Measurements from ENCODE around the gene MORC1.
"Not testable (repeated sequence)": the region's sequence is repeated elsewhere in the genome, so short reads cannot be mapped to it uniquely, and the experiment has no call there.

MORC1 gene

DNA sequence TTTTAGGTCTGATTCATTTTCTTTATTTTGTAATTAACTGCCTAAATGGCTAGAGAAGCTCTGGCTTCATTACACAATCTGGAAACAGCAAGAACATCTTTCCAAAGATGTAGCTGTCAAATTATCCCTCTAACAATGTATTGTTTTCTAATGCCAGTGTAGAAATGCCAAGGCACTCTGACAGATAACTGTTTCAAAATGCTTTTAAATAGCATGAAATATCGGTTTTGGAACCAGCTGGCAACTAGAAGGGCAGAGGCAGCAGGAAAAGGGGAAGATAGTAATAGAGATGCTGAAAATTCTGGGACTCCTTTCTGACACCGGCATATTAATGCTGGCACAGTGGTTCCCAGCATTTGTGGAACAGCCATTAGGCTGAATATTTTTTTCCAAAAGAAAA lies 26.1 kb downstream of the MORC1 start:
- TF ChIP-seq, protein P1, sequence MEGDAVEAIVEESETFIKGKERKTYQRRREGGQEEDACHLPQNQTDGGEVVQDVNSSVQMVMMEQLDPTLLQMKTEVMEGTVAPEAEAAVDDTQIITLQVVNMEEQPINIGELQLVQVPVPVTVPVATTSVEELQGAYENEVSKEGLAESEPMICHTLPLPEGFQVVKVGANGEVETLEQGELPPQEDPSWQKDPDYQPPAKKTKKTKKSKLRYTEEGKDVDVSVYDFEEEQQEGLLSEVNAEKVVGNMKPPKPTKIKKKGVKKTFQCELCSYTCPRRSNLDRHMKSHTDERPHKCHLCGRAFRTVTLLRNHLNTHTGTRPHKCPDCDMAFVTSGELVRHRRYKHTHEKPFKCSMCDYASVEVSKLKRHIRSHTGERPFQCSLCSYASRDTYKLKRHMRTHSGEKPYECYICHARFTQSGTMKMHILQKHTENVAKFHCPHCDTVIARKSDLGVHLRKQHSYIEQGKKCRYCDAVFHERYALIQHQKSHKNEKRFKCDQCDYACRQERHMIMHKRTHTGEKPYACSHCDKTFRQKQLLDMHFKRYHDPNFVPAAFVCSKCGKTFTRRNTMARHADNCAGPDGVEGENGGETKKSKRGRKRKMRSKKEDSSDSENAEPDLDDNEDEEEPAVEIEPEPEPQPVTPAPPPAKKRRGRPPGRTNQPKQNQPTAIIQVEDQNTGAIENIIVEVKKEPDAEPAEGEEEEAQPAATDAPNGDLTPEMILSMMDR (IDR thresholded peaks at IDR 0.05; ENCODE audit: control insufficient read depth, insufficient read depth, low read depth, low read length, missing control alignments), result no peak
- H3K4me3 ChIP-seq (ENCODE audit: control insufficient read depth, low read depth, low read length), result no peak overlapping the region
- no peak for DNase-seq (ENCODE audit: low read depth)

DNA sequence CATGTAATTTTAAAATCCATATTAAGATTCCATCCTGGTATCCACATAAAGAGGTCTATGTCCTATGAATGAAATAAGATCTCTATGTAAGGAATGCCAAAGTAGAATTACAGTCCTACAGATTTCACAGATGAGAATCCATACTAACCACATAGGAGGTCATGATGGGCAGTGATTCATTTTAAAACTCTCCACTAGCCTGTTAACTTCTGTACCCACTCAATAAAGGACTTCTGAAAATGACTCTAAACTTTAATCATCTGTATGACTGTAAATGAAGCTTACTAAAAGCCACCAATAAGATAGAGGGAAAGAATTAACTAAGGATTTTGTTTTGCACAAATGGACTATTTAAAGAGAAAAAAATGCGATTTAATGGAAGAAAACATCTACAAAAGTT lies 28.7 kb downstream of the MORC1 start:
- no peak overlapping the region for H3K4me3 ChIP-seq (ENCODE audit: control insufficient read depth, low read depth, low read length)
- DNase-seq (ENCODE audit: low read depth), result no peak
- TF ChIP-seq, protein P1 (IDR thresholded peaks at IDR 0.05; ENCODE audit: control insufficient read depth, insufficient read depth, low read depth, low read length, missing control alignments), result no peak

- TF ChIP-seq, protein P1 (IDR thresholded peaks at IDR 0.05; ENCODE audit: control insufficient read depth, insufficient read depth, low read depth, low read length, missing control alignments), result peak; percentile 74
- DNase-seq (ENCODE audit: low read depth), result no peak
- no peak overlapping the region for H3K4me3 ChIP-seq (ENCODE audit: control insufficient read depth, low read depth, low read length)
Observed at GRCh38 chr3:109081746-109082510, 36.0 kb downstream of the MORC1 start.

DNA sequence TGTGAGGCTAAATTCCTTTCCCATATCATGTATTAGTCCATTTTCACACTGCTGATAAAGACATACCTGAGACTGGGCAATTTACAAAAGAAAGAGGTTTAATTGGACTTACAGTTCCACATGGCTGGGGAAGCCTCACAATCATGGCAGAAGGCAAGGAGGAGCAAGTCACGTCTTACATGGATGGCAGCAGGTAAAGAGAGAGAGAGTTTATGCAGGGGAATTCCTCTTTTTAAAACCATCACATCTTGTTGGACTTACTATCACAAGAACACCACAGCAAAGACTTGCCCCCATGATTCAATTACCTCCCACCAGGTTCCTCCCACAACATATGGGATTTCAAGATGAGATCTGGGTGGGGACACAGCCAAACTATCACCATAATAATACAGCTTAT lies 37.8 kb downstream of the MORC1 start:
- not testable (repeated sequence) for H3K4me3 ChIP-seq (ENCODE audit: control insufficient read depth, low read depth, low read length); DNase-seq (ENCODE audit: low read depth)

DNA sequence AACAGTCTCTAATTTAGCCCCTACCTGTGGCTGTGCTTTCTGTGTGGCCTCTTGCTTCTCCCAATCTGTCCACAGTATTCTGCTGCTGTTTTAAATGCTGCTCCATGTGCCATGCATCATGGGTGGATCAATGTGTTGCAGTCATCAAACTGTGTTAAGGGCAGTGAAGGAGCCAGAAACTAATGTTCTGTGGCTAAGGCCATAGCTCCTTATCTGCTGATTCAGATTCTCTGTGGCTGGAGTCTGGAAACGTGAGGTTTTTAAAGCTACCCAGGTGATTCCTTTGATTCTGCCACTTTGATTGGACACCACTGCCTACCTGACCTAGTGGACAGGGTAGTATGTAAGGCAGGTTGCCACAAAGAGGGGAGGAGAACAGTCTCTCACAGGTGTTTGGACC lies 44.8 kb downstream of the MORC1 start:
- TF ChIP-seq, protein P1 (IDR thresholded peaks at IDR 0.05; ENCODE audit: control insufficient read depth, insufficient read depth, low read depth, low read length, missing control alignments), result no peak
- DNase-seq (ENCODE audit: low read depth), result no peak
- no peak overlapping the region for H3K4me3 ChIP-seq (ENCODE audit: control insufficient read depth, low read depth, low read length)

DNA sequence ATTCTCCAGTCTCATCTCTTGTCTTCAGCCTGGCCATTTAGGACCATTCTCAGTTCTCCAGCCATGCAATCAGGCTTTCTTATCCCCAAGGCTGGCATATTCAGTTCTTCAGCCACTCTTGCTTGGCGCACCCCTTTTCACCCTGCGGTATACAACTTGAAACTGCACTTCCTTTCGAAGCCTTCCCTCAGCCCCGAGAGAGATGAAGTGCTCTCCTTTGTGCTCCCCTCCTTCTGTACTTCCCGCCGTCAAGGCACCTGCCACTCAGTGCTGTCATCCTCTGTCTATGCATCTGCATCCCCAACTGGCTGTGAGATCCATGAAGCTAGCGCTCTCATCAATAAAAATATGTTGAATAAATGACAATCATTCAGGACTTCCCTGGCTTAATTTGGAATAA lies 45.7 kb downstream of the MORC1 start:
- no peak overlapping the region for H3K4me3 ChIP-seq (ENCODE audit: control insufficient read depth, low read depth, low read length)
- TF ChIP-seq, protein P1 (IDR thresholded peaks at IDR 0.05; ENCODE audit: control insufficient read depth, insufficient read depth, low read depth, low read length, missing control alignments), result no peak
- no peak for DNase-seq (ENCODE audit: low read depth)

DNA sequence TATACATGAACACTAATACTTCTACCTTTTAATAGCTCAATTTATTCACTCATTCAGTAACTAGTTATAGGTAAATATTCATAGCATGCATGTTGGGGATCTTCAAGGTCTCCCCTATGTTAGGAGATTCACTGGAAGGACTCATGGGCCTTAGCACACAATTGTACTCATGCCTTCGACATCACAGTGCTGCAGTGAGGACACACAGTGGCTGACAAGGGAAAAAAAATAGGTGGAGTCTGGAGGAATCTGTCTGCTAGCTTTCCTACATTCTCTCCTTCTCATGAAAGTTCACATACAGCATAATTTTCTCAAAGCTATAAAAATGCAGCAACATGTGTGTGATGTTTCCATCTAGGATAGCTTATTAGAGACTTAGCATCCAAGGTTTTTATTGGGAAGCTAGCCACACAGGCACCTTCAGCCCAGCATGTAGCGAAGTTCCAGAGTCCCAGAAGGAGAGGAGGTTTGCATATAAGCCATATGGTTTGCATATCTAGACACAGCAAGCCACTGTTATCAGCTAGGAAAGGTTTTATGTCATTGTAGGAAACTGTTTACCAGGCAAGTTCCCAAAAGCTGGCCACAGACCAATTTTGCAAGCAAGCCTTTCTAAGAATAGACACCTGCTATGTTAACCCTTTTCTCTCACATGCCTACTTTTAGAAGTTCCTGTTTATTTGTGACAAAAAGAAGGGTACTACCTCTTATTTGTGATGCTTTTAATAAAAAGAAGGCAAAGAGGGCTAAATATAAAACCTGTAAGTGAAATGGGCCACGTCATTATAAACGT lies 46.4 kb downstream of the MORC1 start:
- no peak overlapping the region for H3K4me3 ChIP-seq (ENCODE audit: control insufficient read depth, low read depth, low read length)
- no peak for DNase-seq (ENCODE audit: low read depth)

More for the DNA sequence above, 46.4 kb downstream of the MORC1 start:
- TF ChIP-seq, protein P1 (IDR thresholded peaks at IDR 0.05; ENCODE audit: control insufficient read depth, insufficient read depth, low read depth, low read length, missing control alignments), result no peak
